Measurements from ENCODE around the gene PHKG2.
A peak's percentile ranks its signal among the peaks of the same experiment; 100 is the strongest.

Gene PHKG2

GRCh38 chr16:30758988-30759491 is 10.8 kb downstream of the PHKG2 start:
- DNase-seq: no peak

GRCh38 chr16:30760001-30760559 is 11.9 kb downstream of the PHKG2 start:
- no peak for DNase-seq

GRCh38 chr16:30760577-30761426 is 12.6 kb downstream of the PHKG2 start:
- no peak for DNase-seq

- DNase-seq: peak in 1 of 4 experiments; percentile 15
These were observed 13.3 kb downstream of the PHKG2 start for GRCh38 chr16:30761427-30761927.

- peak; percentile 72 to 81 (median 75) for DNase-seq
These were observed 14.0 kb downstream of the PHKG2 start, which contains the start of the genes CFAP119 and RNF40 for GRCh38 chr16:30761928-30762902. Gene CFAP119, minus strand, starts transcription at chr16:30762062. Its CDS starts 314 bp downstream, at chr16:30761748. Gene RNF40, plus strand, starts transcription at chr16:30762322. Its CDS starts 224 bp downstream, at chr16:30762546.

GRCh38 chr16:30762991-30763725 is 14.9 kb downstream of the PHKG2 start:
- DNase-seq: no peak

- no peak for DNase-seq
These were observed 15.9 kb downstream of the PHKG2 start for GRCh38 chr16:30764086-30764485.

- DNase-seq: no peak
These were observed 16.7 kb downstream of the PHKG2 start for GRCh38 chr16:30764816-30765465.

- DNase-seq: no peak
These were observed 18.1 kb downstream of the PHKG2 start for GRCh38 chr16:30766206-30766932.

GRCh38 chr16:30766933-30767284 is 18.7 kb downstream of the PHKG2 start:
- no peak for DNase-seq

- DNase-seq: no peak
These were observed 19.7 kb downstream of the PHKG2 start for GRCh38 chr16:30767767-30768465.

- no peak for DNase-seq
These were observed 20.5 kb downstream of the PHKG2 start for GRCh38 chr16:30768583-30769181.

- DNase-seq: no peak
These were observed 21.3 kb downstream of the PHKG2 start for GRCh38 chr16:30769379-30770089.

- DNase-seq: no peak
These were observed 23.5 kb downstream of the PHKG2 start for GRCh38 chr16:30771726-30772125.

GRCh38 chr16:30773826-30774225 is 25.6 kb downstream of the PHKG2 start:
- no peak for DNase-seq

- DNase-seq: no peak
These were observed 26.3 kb downstream of the PHKG2 start for GRCh38 chr16:30774367-30775130.

GRCh38 chr16:30775131-30775391 is 26.8 kb downstream of the PHKG2 start:
- DNase-seq: no peak
